GM18873 (cell line): ENCODE results near the gene TMEM63C.

Experiments
- ATAC-seq: cut with Tn5 transposase; IDR thresholded peaks from one replicate; pipeline ENCODE4 v1.9.1; 2021; ENCODE audit warnings: mild to moderate bottlenecking, moderate library complexity, moderate number of reproducible peaks; ENCODE audit not compliant: unreplicated experiment, low FRiP score

TMEM63C gene

DNA sequence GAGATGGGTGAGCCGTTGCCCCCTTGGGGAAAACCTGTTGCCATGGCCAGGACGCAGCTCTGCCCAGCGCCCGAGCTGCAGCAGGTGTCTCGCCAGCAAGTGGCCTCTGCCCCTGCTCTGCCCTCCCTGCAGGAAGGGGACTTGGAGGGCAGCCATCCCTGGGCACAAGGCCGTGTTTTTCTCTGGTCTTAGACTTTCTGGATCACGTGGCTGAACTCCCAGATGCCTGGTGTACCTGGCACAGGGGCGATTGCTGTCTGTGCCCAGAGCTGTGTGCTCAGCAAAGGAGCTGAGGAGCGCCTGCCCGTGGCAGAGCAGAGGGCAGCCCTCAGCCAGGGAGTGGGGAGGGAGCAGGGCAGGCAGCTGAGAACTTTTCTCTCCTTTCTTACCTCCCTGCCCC lies 38.0 kb downstream of the TMEM63C start:
- ATAC-seq: no peak

DNA sequence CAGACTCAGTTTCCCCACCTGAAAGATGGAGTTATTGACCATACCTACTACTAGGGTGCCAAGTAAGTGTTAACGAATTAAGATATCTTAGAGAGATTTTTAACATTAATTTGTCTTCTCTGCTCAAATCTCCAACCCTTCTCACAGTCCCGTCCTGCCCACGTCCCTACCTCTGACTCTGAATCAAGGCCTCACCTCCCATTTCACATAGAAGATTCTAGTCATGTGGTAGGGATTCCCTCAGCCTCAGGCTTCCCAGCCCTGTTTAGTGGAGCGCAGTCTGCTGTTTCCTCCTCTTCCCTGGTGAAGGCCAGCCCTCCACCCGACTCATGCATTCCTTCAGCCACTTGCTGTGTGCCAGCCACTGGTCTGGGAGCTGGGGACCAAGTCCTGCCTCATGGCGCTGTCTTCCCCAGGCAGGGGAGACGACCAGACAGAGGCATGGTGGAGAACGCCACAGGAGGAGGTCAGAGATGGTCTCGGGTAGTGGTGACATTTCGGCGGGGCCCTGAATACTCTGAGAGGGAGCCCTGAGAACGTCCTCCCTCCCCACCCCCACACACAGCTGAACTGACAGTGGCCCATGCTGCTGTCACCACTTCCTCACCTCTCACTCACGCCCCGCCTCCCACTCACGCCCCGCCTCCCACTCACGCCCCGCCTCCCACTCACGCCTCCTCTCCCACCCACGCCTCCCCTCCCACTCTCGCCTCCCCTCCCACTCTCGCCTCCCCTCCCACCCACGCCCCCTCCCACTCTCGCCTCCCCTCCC lies 38.8 kb downstream of the TMEM63C start:
- no peak for ATAC-seq

DNA sequence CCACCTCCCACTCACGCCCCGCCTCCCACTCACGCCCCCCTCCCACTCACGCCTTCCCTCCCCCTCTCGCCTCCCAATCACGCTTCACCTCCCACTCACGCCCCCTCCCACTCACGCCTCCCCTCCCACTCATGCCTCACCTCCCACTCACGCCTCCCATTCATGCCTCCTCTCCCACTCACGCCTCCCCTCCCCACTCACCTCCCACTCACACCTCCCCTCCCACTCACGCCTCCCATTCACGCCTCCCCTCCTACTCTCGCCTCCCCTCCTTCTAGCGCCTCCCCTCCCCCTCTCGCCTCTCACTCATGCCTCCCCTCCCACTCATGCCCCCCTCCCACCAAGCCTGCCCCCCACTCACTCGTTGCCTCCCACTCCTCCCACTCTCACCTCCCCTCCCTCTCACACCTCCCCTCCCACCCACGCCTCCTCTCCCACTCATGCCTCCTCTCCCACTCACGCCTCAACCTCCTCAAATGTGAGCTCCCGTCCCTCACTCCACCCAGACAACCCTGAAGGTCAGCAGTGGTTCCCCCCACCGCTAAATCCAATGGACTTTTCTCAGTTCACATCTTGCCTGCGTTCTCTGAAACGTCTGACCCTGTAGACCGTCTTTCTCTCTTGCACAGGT lies 39.8 kb downstream of the TMEM63C start:
- ATAC-seq: no peak

DNA sequence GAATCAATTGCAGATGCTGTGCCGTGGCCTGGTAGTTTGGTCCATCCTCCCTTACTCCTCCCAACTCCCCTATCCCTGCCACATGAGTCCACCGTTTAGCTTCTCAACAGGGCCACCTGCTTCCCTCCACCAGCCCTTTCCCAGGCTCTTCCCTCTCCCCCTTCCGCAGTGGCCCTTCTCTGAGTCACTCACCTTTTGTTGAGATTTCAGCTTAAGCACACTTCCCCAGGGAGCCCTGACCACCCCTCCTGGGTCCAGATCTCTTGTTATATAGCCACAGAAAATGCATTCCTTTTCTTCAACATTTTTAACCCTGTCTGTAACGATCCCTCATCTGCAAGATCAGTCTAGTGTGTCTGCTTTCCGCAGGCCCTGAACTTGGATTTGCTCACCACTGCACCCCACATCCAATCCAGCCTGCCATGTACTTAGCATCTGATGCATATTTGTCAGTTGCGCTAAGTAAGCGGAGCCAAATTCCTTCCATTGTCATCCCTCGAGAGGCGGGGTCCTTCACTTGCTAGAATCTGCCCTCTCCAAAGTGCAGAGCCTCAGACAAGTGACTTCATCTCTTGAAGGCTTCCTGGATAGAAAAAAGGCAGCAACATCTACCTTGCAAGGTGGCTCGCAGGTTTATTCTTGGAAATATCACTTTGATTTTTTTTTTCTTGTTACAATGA lies 41.1 kb downstream of the TMEM63C start:
- no peak for ATAC-seq

DNA sequence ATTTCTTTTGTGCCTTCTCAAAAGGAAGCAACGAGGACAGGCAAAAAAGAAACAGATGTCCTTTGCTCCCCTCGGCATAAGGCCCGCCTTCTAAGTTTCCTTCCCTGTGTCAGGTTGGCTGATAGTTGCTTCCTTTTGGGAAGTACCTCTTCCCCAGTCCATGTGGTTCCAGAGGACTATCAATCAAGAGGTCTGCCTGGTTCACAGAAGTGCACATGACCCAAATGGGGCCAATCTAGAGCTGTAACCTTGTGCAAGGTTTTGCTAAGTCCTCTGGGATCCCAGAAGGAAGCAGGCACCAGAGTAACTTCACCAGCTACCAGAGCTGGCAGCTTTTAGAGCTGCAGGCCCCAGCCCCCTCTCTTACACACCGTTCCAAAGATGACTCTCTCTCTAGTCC lies 42.6 kb downstream of the TMEM63C start:
- no peak for ATAC-seq

DNA sequence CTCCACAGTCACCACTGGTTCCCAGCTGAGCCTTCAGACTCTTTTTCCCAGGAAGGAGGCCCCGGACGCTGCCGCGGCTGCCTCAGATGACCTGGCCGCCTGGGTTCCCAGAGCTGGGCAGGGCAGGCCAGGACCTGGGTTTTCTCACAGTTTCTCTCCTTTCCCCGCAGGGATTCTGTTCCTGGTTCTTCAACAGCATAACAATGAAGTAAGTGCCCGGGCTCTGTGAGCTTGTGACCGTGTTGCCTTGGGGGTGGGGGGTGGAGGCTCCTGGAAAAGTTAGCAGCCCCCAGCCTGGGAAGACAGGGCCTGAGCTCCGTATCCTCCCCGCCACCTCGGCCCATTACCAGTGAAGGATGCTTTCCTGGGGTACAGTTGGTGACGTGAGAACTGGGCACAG lies 43.7 kb downstream of the TMEM63C start:
- no peak for ATAC-seq

DNA sequence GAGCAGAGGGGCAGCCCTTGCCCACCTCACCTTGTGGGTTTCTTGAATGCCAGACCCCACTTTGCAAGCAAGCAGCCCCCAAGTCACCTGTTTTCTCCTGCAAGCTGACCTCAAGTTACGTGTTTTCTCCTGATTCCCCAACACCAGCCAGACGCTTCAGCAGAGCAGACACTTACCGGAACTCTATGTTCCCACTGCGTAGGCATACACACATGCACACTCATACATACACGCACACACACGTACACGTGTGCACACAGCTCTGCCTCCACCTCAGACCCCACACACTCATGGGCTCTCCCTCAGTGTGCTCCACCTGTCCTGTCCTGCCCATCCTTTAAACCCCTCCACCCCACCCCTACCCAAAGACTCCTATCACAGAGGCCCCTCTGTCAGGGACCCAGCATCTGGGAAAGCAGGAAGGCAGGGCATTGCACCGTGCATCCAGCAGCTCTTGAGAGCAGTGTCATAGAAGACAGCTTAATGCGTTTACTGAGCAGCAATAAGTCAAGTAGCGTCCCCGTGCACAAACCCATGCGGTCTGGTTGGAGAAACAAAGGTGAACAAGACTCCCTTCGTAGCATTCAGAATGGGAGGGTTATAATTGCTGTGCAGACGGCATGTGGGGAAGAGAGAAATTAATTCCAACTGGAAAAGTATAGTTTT lies 44.4 kb downstream of the TMEM63C start:
- no peak for ATAC-seq

DNA sequence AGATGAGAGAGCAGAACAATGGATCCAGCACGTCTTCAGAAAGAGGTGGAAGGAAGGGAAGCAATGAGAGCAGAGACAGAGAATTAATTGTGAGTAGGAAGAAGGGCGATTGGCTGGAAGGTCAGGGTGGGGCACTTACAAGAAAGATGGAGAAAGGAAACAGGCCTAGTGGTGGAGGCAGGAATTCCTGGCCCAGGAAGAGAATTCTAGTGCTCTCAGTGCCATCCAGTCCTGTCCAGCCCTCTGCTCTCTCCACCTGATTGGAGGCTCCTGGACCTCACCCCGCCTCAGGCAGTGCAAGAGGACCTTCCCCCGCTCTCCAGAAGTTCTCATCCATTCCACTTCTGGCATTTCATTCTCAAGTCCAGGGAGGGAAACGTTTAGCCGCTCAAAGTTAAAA lies 46.5 kb downstream of the TMEM63C start:
- no peak for ATAC-seq

DNA sequence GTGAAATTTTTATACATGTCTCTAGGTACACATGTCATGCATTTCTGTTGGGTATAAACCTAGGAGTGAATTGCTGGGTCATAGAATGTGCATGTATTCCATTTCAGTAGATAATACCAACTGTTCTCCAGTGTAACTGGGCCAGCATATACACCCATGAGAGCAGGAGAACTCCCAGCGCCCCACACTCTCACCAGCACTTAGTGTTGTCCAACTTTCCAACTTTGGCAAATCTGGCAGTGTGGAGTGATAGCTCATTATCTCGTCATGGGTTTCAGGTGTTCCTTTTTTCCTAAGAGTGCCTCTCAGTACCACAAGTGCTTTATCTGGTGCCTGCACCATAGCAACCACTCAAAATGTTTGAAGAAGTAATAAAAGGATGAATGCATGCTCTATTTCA lies 49.3 kb downstream of the TMEM63C start:
- ATAC-seq: no peak

DNA sequence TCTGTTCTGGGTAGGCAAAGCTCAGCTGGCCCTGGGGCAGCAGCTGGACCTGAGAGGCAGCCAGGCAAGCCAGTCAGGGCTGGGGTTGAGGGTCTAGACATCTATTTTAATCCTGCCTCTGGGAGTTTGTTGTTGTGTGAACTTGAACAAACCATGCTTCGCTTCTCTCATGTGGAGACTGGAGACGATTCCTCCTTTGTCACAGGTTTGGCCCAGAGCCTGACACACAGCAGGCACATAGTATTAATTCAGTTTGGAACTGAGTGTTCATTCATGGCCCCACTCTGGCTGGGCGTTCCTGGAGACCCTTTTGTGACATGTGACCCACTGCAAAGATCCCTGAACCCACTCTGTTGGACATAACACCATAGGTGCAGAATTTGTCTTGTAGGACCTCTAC lies 50.1 kb downstream of the TMEM63C start:
- ATAC-seq: no peak

DNA sequence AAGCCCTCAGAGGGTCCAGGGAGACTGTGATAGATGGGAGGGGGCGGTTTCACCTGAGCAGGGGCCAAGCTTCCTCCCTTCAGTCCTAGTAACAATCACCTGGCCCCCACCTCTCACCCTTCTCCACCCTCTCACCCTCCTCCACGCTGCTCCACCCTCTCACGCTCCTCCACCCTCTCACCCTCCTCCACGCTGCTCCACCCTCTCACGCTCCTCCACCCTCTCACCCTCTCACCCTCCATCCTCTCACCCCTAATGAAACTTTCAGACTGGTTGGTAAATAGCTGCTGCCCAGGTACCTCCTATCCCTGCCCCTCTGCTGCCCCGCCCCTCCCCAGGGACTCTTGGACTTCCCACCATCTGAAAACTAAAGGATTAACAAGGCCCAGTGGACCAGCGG lies 55.2 kb downstream of the TMEM63C start:
- ATAC-seq: no peak

DNA sequence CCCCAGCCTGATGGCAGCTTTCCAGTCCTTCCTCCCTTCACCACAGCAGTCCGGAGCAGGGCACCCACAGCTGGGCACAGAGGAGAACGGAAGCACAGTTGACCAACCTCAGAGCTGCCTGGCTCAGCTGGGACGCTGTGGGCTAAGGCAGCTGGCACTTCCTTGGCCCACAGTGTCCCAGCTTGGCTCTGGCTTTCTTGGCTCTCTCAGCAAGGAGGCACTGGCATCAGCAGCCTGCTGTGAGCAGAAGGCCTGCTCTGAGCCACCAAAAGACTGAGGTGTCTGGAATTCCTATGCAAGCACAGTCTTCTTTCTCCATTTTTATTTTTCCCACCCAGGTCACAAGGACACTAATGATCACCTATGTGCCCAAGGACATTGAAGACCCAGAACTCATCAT lies 56.8 kb downstream of the TMEM63C start:
- ATAC-seq: no peak

DNA sequence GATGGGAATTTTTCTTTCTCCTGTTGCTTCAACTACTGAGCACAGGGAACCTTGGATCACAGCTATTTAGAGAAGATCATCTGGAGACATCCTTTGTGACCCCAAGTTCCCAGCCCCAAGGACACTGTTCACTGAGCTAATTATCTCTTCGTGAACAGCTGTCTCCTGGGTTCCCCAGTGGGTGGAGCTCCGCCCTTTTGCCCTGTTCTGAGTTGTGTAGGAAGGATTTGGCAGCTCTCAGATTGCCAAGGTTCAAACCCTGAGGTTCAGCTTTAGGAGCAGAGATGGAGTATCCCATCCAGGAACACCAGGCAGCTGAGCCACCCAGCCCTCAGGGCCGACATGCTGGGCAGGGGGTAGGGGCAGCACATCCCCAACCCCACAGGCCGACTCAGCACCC lies 57.4 kb downstream of the TMEM63C start:
- no peak for ATAC-seq

DNA sequence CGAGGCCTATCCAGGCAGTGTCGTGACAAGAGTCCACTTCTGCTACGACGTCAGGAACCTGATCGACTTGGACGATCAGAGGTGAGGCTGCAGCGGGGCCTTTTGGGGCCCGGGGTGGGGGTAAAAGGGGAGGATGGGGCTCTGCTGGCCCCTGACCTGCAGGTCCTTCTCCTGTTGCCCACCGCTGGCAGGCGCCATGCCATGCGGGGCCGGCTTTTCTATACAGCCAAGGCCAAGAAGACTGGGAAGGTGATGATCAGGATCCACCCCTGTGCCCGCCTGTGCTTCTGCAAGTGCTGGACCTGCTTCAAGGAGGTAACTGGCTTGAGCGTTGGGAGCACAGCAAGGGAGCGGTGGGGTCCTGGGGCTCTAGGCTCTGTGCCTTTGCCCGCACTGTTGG lies 57.8 kb downstream of the TMEM63C start:
- no peak for ATAC-seq

DNA sequence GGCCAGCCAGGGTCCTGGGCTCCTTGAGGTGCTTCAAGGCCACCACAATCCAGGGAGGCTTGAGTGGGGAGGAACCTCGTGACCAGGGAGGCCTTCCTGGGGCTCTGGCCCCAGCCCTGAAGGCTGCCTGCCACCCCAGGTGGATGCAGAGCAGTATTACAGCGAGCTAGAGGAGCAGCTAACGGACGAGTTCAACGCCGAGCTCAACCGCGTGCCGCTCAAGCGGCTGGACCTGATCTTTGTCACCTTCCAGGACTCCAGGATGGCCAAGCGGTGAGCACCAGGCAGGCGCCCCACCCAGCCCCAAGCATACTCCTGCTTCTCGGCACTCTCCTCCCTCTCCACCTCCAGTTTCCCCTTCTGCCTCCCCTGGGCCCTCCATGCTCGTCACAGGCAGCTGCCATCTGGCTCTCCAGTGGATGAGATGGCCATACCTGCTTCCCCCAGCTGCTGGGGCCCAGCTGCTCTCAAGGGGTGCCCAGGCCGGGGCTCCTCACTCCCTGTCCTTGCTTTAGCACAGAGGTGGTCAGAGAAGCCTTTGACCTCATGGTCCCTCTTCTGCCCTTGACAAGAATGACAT lies 58.8 kb downstream of the TMEM63C start:
- no peak for ATAC-seq

DNA sequence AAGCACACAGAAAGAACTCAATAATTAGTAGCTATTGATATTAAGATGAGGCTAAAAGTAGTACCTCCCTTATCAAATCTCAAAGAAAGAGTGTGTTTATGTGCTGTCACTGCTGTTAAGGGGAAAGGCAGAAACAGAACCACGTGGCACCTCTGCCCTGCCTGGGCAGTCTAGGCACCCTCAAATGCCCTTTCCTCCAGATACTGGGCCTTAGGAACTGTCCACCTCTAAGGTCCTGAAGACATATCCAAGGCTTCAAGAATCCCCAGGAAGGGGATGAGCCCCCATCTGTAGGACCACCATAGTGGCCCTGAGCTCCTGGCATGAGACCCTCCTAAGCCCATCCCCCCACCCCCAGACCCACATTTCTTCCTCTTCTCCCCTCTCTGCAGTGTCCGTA lies 60.4 kb downstream of the TMEM63C start:
- no peak for ATAC-seq

DNA sequence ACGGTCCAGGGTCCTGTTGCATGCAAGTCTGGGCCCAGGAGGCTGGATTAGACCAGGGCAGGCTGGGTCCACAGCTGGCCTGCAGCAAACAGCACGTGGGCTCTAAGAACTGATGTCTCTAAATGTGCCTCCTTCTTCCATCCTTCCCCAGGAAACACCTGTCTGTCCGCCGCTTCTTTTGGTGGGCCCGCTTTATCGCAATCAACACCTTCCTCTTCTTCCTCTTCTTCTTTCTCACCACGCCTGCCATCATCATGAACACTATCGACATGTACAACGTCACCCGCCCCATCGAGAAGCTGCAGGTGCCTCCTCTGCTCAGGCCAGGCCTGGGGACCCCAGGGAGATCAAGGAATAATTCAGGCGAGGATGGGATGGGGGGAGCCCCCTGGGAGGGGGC lies 61.2 kb downstream of the TMEM63C start:
- ATAC-seq: no peak

DNA sequence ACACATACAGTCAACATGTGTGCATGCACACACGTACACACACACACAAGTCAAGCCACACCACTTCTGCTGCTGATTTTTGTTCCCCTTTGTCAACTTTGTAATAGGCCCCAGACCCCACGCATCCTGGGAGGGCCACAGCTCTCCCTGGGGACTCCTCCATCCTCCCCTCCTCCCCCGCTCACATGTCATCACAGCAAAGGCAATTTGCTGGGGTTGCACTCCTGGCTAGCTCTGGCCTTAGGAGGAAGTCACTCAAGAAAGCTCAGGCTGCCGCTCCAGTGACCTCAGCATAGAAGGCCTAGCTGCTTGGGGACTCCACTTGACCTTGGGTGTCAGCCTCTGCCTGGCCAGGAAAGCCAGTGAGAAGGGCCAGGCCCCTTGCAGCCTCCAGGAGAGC lies 62.3 kb downstream of the TMEM63C start:
- ATAC-seq: no peak

DNA sequence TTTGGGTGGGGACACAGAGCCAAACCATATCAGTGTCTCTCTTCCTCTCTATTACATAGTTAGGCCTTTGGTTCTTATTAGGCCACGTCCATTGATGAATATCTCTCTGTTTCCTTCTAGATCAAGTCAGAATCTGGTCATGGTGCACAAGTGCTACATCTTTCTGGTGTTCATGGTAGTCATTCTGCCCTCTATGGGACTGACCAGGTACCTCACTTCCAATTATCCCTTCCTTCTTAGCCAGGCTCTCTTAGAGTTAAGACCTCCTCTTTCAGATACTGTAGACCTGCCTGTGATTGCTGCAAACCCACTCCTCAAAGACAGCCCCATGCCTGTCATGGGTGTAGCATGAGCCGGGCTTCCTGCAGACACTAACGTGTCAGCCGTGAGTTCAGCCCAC lies 64.2 kb downstream of the TMEM63C start:
- ATAC-seq: no peak

DNA sequence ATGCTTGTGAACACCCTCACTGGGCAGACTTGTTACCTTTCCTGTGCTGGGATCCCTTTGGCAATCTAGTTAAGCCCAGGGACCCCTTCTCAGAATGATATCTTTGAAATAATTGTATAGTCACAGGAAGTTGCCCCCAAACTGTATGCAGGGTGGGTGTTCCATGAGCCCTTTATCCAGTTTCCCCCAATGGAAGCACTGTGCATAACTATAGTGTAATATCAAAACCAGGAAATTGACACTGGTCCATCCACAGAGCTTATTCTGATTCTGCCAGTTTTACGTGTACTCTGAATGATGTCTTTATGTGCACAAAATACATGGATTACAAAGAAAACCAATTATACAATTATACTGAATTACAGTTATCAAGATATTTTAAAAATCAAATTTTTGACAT lies 65.2 kb downstream of the TMEM63C start:
- ATAC-seq: no peak

DNA sequence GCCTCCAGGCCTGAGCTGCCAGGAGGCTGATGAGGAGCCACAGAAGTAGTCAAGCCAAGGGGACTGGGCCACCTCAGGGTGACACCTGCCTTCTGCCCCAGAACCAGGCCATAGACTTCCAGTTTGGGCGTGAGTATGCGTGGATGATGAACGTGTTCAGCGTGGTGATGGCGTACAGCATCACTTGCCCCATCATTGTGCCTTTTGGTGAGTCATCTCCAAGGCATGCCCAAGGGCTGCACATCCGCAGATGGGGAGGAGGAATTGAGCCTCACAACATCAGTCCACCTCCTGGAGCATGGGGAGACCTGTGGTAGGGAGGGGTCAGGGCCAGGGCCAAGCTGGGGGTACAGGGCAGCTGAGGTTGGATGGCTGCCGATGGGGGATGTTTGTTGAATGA lies 67.1 kb downstream of the TMEM63C start:
- ATAC-seq: no peak
